Measurements from ENCODE around the gene TAF8. TPM values are rescaled to one million over a fixed set of nuclear protein-coding genes. Genes with fewer than 3 reads are reported as not detected.
A peak's percentile ranks its signal among the peaks of the same experiment; 100 is the strongest.

TAF8 gene
- polyA plus RNA-seq, 3 donors, result 13.1 to 24.7 (median 16.6) TPM

DNA sequence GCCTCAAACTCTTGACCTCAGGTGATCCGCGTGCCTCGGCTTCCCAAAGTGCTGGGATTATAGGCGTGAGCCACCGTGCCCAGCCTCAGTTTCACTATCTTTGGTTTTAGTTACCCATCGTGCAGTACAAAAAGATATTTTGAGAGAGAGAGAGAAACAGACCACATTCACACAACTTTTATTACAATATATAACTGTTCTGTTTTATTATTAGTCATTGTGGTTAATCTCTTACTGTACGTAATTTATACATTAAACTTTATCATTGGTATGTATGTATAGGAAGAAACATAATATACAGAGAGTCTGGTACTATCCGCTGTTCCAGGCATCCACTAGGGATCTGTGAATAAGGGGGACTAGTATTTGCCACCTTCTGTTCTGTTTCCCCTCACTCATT lies 29.4 kb upstream of the TAF8 start:
- TF ChIP-seq, protein P1, sequence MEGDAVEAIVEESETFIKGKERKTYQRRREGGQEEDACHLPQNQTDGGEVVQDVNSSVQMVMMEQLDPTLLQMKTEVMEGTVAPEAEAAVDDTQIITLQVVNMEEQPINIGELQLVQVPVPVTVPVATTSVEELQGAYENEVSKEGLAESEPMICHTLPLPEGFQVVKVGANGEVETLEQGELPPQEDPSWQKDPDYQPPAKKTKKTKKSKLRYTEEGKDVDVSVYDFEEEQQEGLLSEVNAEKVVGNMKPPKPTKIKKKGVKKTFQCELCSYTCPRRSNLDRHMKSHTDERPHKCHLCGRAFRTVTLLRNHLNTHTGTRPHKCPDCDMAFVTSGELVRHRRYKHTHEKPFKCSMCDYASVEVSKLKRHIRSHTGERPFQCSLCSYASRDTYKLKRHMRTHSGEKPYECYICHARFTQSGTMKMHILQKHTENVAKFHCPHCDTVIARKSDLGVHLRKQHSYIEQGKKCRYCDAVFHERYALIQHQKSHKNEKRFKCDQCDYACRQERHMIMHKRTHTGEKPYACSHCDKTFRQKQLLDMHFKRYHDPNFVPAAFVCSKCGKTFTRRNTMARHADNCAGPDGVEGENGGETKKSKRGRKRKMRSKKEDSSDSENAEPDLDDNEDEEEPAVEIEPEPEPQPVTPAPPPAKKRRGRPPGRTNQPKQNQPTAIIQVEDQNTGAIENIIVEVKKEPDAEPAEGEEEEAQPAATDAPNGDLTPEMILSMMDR (IDR thresholded peaks at IDR 0.05), result no peak
- H2AFZ ChIP-seq (ENCODE audit: insufficient read depth, low read depth, low read length, poor library complexity, severe bottlenecking), result no peak overlapping the region
- no peaks in the 10 kb centered on the region for H3K79me2 ChIP-seq (ENCODE audit: insufficient read depth, low read length)
- no peaks in the 10 kb centered on the region for H3K9me3 Mint-ChIP-seq
- H3K4me3 ChIP-seq (replicated peaks in 1 of 3; ENCODE audit: low read depth in 2 of 3, low read length in 3 of 3), result no peak overlapping the region
- peaks cover 19% of the 10 kb centered on the region for H4K20me1 ChIP-seq (ENCODE audit: insufficient read depth, low read length)
- no peak overlapping the region for H3K9ac ChIP-seq (ENCODE audit: insufficient read depth, low read length, poor library complexity, severe bottlenecking)
- no peaks in the 10 kb centered on the region for H3K9me3 ChIP-seq (replicated peaks in 1 of 2; ENCODE audit: control insufficient read depth in 1 of 2, insufficient read depth in 1 of 2, low read length in 2 of 2)
- no peaks in the 10 kb centered on the region for H3K27me3 ChIP-seq (ENCODE audit: control insufficient read depth in 2 of 2, insufficient read depth in 2 of 2, low read length in 2 of 2)
- DNase-seq, result no peak
- intact Hi-C loops (cut with micrococcal nuclease), result no loop called here
- peaks cover 46% of the 10 kb centered on the region for H3K4me1 Mint-ChIP-seq
- peaks cover 0 to 3% of the 10 kb centered on the region in 2 donors for H3K36me3 Mint-ChIP-seq
- no peak overlapping the region for H3K27ac ChIP-seq (ENCODE audit: low read depth in 1 of 2, low read length in 2 of 2)
- no CpG with 5 or more reads among the region's 8 CpGs for WGBS (ENCODE audit: insufficient coverage)
- H3K36me3 ChIP-seq (replicated peaks in 1 of 2; ENCODE audit: control insufficient read depth in 1 of 2, insufficient read depth in 2 of 2, low read length in 2 of 2), result no peaks in the 10 kb centered on the region
- no peak overlapping the region for H3K4me3 Mint-ChIP-seq
- H3K27me3 Mint-ChIP-seq (ENCODE audit: low read depth in 3 of 3), result peaks cover 0 to 3% (median 0%) of the 10 kb centered on the region in 3 donors
- H3K4me2 ChIP-seq (replicated peaks; ENCODE audit: extremely low read depth, low read length, poor library complexity, severe bottlenecking), result no peak overlapping the region
- peaks cover 34 to 45% of the 10 kb centered on the region in 2 donors for H3K4me1 ChIP-seq (ENCODE audit: control insufficient read depth in 1 of 2, insufficient read depth in 2 of 2, low read length in 2 of 2)
- peak overlapping the region in 1 of 7 donors; percentile 76 for H3K27ac Mint-ChIP-seq

DNA sequence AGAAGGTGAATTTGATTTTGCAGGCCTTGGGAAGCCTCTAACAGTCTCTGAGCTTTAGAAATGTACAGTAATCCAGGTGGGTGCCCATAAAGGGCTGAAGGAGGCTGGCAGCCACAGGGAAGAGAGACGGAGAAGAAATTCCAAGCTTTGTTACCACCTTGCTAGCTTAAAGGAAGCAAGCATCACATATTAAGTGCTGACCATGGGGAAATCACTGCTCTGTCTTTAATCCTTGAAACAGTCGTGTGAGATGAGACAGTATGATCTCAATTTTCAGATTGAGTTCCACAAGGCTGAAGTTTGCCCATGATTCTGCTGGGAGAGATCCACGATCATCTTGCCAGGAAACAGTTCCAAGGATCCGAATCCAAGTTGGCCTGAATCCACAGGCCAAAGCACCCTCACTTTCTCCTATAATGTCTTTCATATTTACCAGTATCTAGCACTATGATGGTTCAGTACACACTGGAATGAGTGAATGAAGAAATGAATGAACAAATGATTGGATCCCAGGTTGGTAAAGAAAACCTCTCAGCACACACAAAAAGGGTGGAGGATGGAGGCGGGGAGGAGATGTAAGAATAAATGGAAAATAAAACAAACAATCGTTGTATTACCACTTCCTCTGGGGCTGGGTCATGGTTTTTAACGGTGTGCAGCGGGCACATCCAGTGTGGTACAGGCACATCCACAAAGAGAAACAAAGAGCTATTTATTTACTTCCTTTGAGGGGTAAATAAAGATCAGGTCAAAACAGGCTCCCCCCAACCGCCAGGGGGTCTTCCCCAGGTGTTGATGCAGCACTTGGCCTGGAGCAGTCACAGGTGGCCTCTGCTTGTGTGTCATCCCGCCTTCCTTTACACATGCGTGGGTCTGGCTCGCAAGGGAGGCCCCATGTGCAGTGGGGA lies 28.2 kb upstream of the TAF8 start:
- Histone ChIP-seq H3K4me2 (replicated peaks; ENCODE audit: extremely low read depth, low read length, poor library complexity, severe bottlenecking) (peak overlapping the region; percentile 7), H4K20me1 (ENCODE audit: insufficient read depth, low read length) (peaks cover 14% of the 10 kb centered on the region), H3K4me3 (replicated peaks in 1 of 3; ENCODE audit: low read depth in 2 of 3, low read length in 3 of 3) (peak overlapping the region in 1 of 3 experiments; percentile 6), H3K27me3 (ENCODE audit: control insufficient read depth in 2 of 2, insufficient read depth in 2 of 2, low read length in 2 of 2) (no peaks in the 10 kb centered on the region), H3K27ac (ENCODE audit: low read depth in 1 of 2, low read length in 2 of 2) (peak overlapping the region in 1 of 2 donors; percentile 17), H3K9me3 (replicated peaks in 1 of 2; ENCODE audit: control insufficient read depth in 1 of 2, insufficient read depth in 1 of 2, low read length in 2 of 2) (no peaks in the 10 kb centered on the region), H3K9ac (ENCODE audit: insufficient read depth, low read length, poor library complexity, severe bottlenecking) (no peak overlapping the region), H3K79me2 (ENCODE audit: insufficient read depth, low read length) (no peaks in the 10 kb centered on the region), H2AFZ (ENCODE audit: insufficient read depth, low read depth, low read length, poor library complexity, severe bottlenecking) (peak overlapping the region; percentile 54), H3K36me3 (replicated peaks in 1 of 2; ENCODE audit: control insufficient read depth in 1 of 2, insufficient read depth in 2 of 2, low read length in 2 of 2) (no peaks in the 10 kb centered on the region), H3K4me1 (ENCODE audit: control insufficient read depth in 1 of 2, insufficient read depth in 2 of 2, low read length in 2 of 2) (peaks cover 42 to 52% of the 10 kb centered on the region in 2 donors)
- WGBS (ENCODE audit: insufficient coverage), result 47% methylated on average over 2 of the region's 12 CpGs
- H3K27ac Mint-ChIP-seq, result peak overlapping the region in 5 of 7 donors; percentile 7 to 82 (median 38)
- TF ChIP-seq, protein P1 (IDR thresholded peaks at IDR 0.05), result no peak
- intact Hi-C loops (cut with micrococcal nuclease), result no loop called here
- peak overlapping the region in 1 of 2 donors; percentile 11 for H3K4me3 Mint-ChIP-seq
- peaks cover 0 to 3% (median 0%) of the 10 kb centered on the region in 3 donors for H3K27me3 Mint-ChIP-seq (ENCODE audit: low read depth in 3 of 3)
- H3K4me1 Mint-ChIP-seq, result peaks cover 52% of the 10 kb centered on the region
- H3K9me3 Mint-ChIP-seq, result peaks cover 0 to 4% (median 0%) of the 10 kb centered on the region in 7 donors
- peak in 1 of 3 donors; percentile 14 for DNase-seq
- peaks cover 0 to 3% of the 10 kb centered on the region in 2 donors for H3K36me3 Mint-ChIP-seq

Data from CD14-positive monocyte (primary cell).